Forelimb muscle (tissue), 1 donor: Measurements from ENCODE around the gene MRPS14. TPM values are rescaled to one million over a fixed set of nuclear protein-coding genes. Genes with fewer than 3 reads are reported as not detected.
"Not testable (repeated sequence)": the region's sequence is repeated elsewhere in the genome, so short reads cannot be mapped to it uniquely, and the experiment has no call there.

Source experiments
- DNase-seq: peaks from one replicate; pipeline ENCODE4 v3.0.0-alpha.2; 2013; ENCODE audit warnings: low read depth
- polyA plus RNA-seq: library from polyadenylated mRNA; unstranded; fragments of 120-200 nt; gene quantifications from one replicate; pipeline ENCODE4 v1.2.1, GENCODE V29; 2013; ENCODE audit not compliant: insufficient read length

Gene MRPS14
- 23.1 TPM for polyA plus RNA-seq

DNA sequence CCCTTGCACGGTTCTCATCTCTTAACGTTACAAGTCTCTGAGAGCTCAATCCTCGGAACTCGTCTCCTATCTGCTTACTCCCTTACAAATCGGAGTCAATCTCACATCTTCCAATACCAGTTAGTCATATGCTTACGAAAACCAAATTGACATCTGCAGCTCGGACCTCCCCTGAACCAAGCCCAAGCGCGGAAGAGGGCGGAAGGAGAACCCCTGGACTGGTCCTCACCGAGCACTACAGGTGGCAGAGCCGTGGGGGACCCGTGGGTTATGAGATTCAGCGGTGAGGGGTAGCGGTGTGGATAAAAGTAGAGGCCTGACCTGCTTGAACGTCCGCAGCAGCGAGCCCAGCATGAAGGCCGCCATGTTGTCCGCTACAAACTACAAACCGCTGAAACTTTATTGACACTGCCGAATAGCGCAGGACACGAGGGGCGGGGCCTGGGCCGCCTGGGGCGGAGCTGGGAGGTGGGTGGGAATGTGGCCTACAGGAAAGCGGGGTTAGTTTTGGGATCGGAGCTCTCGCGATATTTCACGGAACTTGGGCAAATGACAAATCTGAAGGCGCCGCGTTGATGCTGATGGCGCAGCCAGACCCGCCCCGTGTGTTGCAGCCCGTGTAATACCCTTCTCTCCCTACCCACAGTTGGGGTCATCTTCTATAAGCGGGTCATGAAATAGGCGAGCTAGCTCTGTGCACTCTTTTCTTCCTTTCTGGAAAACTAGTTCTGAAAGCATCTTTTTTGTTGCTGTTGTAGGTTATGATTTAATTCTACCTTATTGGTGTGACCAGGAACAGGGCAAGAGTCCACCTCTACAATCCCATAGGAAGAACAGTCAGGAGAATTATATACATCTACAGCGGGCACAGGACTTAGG, at the start of gene MRPS14:
Gene MRPS14, minus strand, starts transcription at position 383 of the 879 bp plus-strand sequence. Its CDS starts 17 bp downstream, at position 366.
- peak; percentile 97 for DNase-seq

DNA sequence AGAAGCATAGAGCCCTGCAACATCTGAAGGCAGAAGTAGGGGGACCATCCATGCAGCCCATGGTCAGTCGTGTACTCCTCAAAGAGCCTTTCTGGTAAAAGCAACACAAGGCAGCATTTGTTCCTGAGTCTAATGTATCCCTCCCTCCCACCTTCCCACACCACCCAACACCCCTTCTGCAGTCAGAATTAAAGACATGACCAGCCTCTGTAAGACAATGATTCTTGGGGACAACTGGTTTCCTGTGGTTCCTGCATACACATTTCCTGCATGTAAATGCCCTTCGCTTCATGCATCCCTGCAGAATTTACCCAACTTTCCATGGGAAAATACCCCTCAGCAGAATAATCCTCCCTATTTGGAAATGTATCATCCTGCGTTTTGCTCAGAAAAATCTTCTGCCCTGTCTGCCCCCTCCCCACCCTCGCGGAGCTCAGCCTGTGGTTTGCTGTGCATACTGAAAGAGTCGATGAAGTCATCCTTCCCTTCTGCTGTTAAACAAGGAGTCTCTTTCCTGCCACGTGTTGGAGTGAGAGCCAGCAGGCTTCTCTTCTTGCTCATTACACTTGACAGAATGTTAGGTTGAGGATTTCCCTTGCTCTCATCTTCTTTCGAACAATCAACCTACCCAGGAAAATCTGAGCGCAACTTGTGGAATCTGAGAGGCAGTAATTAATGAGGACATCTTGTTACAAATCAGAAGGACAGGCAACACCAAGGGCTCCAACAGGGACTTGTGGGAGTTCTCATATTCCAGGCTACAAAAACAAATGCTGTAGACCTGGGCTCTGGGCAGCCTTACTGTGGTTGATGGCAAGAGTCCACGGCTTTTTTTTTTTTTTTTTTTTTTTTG, 49.1 kb upstream of the MRPS14 start:
- peak; percentile 95 for DNase-seq

DNA sequence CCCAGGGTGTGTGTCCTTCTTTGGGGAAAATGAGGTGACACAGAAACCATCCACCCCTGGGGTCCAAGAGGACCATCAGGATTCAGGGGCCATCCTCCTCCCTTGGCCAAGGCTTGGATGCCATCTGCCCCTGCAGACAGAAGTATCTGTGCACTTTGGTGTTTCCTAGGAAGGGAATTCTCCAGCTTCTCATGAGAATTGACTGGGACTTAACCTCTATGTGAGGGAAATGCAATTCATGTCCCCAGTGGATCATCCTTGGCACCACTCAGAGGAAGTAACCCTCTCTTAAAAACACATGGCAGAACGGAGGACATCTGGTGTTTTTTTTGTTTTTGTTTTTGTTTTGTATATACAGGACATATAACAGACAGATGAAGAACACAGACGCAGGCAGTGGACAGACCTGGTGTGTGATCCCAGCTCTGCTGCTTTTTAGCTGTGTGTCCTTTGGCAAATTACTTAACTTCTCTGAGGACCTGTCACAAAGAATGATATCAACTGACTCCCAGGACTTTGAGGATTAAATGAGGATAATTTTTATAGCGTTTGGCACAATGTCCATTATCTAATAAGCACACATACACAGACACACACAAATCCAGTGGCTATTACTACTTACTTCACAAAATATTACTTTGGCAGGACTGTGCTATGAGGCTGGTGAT, 48.2 kb upstream of the MRPS14 start:
- DNase-seq = no peak

DNA sequence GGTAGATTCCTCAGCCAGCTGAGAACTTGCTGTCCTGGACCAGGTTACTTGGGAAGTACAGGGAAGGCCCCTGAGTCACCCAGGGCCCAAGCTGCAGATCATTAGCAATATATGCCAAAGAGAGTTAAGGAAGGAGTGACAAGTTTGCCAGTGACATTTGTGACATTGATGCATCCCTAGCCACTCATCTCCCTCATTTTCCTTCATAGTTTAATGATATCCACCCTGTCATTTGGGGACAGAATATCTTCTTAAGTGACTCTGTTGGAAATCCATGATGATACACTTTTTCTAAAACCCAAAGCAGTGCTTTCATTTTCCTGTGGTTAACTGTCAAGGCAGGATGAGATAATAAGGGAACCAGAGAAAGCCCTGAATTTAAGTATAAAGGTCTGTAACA, 47.6 kb upstream of the MRPS14 start:
- DNase-seq = no peak

DNA sequence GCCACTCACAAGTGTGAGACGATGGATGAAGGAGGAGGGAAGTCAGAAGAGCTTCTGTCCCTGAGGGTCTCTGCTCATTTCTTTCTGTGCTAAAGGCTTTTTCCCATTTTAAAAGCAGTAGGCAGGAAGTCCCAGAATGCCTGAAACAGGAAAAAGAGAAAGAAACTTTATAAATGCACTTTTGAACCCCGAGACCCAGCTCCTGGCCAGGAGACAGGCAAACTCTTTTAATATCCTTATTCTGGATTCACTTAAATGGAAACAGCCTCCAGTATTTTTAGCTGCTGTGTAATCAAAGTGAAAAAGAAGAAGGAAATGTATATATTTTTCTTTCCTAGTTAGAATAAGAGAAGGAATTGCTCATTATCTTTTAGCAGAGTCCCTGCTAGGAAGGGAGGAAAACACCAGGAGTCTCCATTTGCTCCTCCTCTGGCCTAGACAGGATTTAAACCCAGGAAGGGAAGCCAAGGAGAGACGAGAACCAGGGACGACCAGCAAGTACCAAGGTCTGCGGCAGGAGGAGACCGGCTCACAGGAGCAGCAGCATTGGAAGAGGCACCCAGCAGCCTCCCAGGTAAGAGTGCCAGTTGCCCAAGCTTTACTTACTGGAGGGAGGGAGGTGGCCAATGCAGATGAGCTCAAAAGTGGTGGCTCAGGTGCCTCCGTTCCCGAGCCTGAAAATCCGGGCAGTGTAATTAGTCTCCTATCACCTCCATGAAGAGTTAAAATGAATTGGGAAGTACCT, 44.3 kb upstream of the MRPS14 start, which contains the start of gene TNN:
Gene TNN, plus strand, starts transcription at position 472 of the 745 bp plus-strand sequence. CDS start 9,586 bp downstream, outside the sequence.
- DNase-seq = no peak

DNA sequence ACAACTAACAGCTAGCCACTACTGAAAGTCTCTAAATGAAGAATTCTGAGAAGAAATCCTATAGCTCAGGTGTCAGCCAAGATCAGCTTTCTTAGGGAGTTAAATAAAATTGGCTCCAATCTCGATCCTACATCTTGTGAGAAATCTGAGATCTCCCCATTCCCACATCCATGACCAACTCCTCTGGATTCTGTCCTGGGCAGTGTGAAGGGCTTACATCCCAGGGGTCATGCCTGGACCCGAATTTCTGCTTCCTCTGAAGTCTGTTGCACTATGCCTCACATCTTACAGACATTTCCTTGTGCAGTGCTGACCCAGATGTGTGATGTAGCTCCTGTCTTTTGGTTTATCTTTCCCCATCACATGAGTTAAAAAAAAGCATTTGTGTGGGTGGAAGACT, 39.6 kb upstream of the MRPS14 start:
- peak; percentile 34 for DNase-seq

DNA sequence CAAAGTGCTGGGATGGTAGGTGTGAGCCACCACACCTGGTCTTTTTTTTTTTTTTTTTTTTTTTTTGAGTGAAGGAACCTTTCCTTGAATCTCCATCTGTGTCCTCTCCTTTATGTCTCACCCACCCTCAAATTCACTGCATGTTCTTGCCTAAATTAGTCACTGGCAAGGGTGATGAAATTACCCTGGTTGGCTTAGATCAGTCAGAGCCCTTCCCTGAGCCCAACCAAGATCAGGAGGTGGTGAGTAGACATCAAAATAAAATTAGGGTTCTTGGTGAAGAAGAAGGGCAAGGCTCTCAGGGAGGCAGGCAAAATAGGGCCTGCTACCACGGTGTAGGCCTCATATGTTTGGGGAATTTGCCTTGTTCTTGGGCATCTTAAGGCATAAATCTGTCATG, 39.1 kb upstream of the MRPS14 start:
- DNase-seq = no peak

DNA sequence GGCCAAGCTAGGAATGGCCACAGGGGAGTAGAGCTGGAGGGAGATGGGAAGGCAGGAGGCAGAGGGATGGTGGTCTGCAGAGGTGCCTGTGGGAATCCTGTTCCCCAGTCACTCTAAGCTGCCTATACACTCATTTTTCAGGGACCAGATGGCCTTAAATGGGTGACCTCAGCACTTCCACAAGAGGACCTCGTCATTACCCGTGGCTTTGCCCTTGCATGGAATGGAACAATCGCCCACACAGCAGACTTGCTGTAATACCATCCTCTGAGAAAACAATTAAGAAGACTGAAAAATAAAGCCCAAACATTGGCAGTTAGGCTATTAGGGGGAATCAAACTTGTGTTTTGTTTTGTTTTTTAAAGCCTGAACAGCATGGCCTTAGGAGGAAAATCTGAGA, 31.5 kb upstream of the MRPS14 start:
- no peak for DNase-seq

DNA sequence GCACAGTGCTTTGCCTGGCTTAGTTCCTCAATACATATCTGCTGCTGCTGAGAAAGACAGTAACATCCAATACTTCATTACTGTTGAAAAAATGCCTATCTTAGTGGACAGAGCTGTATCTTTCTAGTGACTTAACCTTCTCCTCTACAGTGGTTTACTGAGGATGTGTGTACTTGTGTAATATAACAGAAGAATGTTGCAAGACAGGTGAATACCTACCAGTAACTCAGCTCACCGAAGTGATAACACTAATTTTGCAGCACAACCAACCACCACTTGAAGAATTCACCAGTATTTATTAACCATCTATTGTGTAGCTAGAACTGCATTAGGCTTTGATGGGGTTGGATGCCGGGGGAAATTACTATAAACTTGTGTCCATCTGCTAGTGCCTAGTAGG, 27.8 kb upstream of the MRPS14 start:
- DNase-seq = no peak

DNA sequence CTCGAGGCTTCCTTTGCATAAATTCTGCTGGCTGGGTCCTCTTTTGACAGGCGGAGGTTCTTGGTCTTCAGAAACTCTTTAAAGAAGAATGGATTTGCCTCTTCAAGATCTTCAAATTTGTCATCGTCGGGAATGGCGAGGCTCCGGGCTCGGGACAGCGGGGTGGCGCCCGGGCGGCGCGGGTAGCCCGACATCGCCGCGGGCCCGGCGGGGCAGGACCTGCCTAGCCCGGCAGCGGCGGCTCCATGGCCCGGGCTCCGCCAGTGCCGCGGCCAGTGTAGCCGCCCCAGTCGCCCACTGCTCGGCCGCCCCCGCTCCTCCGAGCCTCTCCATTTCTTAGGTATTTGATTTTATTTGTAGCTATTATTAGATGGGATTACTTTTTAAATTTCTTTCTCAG, 22.3 kb upstream of the MRPS14 start:
- DNase-seq = no peak

DNA sequence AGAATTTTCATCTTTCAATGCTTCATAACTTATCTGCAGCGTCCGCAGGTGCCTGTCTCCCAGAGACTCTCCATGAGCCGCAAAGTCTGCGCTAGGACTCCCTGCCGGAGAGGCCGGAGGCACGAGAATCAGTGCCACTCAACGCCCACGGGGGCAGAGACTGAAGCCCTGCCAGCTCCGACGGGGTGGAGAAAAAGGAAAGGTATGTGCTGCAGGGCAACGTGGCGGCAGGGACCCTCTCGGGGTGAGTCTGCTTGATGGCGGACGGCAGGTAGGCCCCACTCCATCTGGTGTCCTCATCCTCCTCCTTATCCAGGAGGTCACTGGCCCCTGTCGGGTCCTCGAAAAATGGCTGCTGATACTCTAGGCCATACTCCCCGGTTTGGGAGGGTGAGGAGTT, 21.9 kb upstream of the MRPS14 start:
- no peak for DNase-seq

DNA sequence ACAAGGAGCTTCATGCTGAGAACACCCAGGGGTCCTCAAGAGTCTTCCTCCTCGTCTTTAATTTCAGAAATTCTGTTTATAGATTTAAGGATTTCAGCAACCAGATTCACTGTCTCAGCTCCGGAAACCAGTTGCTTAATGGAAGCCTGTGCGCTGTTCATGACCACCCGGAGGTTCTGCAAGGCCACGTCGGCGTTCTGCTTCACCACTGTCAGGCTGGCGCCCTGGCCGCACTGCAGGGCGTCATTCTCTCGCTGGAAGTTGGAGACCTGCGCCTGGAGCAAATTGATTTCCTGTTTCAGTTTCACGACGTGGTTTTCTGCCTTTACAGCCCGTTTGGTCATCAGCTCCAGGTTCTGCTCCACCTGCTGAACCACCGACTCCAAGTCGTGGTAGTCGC, 21.4 kb upstream of the MRPS14 start:
- DNase-seq = not testable (repeated sequence)

DNA sequence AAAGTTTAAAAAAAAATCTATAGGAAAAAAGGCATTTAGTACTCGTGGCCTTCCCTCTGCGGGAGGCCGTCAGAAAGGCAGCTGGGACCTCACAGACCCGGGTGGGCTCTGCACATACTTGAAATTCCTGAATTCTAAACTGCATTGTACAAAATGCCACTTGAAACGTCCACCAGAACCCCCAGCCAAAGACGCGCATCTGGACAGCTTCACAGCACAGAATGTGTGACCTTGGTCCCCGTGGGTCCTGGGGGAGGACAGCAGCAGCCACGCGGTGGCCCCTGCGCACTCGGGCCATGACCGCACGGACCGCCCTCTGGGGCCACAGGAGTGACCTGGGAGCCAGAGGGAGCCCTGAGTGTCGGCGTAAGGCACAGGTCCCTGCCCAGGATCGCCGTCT, 20.6 kb upstream of the MRPS14 start:
- DNase-seq = no peak

DNA sequence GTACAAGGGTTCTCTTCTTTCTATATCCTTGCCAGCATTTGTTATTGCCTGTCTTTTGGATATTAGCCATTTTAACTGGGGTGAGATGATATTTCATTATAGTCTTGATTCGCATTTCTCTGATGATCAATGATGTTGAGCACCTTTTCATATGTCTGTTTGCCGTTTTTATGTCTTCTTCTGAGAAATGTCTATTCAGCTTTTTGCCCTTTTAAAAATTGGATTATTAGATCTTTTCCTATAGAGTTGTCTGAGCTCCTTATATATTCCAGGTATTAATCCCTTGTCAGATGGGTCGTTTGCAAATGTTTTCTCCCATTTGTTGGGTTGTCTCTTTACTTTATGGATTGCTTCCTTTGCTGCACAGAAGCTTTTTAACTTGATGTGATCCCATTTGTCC, 19.4 kb upstream of the MRPS14 start:
- no peak for DNase-seq

DNA sequence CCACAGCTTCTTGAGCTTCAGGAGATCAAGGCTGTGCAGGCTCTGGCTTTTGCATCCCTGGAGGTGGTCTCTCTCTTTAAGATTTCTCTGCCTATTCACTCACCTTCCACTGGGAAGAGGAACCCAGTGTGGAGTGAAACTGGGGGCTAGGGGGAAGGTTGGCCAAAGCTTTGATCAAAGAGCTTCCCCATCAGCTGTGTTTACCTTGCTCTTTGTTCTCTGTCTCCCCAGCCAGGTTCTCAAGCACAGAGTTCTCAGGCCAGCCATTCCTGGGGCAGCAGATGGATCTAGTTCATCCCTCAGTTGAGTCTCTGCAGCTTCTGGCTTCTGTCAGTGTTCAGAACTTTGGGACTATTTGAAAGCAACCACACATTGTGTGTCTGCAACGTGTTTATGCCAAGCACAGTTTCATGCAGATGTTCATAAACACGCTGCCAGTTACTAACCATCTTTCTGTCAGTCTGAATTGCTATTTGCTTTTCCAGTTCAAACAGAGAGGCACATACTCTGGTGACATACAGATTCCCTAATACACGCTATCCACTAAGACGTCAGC, 17.2 kb upstream of the MRPS14 start:
- DNase-seq = no peak

DNA sequence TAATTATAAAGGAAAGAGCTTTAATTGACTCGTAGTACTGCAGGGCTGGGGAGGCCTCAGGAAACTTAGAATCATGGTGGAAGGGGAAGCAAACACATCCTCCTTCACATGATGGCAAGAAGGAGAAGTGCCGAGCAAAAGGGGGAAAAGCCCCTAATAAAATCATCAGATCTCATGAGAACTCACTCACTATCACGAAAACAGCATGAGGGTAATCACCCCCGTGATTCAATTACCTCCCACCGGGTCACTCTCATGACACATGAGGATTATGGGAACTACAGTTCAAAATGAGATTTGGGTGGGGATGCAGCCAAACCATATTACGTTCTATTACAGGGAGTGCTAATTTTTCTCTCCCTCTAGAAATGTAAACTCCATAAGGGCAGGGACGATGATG, 14.2 kb upstream of the MRPS14 start:
- no peak for DNase-seq

DNA sequence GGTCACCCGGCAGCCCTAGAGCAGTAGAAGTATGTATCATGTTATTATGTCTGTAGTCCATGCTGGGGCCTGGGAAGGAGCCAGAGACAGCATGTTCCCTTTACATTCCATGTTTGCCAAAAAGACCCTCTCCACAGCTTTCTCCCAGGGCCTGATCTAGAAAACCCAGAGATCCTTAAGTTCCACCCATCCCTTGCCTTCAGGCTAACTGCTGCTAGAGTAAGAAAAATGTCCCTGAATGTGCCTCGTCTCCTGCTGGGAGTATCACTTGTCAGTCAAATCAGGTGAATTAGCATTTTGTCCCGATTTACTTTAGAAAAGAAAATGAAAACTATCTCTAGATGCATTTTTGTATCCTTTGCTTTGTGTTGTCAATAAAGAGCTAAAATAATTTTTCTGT, 13.3 kb upstream of the MRPS14 start:
- no peak for DNase-seq

DNA sequence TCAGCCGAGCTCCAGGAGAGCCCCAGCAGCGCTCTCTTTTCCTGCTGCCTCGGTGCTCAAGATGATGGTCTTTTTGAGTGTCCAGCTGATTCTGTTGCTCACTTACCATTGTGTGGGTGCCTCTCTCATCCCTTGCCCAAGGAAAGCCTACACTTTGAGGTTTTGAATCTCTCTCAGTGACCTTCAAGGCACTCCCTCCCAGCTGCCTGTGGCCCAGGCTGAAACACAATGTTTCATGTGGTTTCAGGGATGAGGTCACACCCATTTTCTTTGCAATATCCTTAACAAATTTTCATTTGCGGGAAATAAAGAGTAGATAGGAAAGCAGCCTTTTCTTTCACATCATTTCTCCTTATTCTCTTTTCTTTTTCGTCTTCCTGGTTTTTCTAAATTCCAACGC, 12.6 kb upstream of the MRPS14 start:
- DNase-seq = no peak

DNA sequence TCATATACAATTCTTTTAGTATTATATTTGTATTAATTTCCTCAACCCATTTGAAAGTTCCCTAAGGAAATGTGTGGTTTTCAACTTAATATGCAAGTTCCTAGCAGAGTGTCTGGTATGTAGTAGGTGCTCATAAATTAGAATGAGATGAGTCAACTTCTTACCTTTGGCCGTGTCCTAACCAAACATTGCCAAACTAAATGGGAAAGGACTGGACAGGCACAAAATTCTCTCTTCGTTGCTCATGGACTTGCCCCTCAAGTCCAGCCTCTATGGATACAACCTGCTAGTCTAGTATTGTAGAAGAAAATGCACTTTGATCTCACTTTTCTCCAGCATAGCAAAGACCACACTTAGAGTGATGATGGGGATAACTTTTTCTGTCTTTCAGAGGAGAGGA, 11.6 kb upstream of the MRPS14 start:
- no peak for DNase-seq

DNA sequence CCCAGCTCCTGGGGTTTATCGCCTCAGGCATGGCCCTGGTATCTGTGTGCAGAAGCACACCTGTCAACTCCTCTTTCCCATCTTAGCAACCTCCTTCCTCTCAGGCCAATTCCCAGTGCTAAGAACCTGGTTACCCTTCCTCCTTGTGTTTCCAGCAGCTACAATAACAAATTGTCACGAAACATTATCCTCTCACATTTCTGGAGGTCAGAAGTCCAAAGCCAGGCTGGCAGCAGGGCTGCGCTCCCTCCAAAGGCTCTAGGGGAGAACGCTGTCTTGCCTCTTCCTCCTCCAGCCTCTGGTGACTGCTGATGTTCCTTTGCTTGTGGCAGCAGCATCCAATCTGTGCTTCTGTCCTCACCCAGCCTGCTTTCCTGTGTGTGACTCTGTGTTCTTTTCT, 10.7 kb upstream of the MRPS14 start:
- no peak for DNase-seq

DNA sequence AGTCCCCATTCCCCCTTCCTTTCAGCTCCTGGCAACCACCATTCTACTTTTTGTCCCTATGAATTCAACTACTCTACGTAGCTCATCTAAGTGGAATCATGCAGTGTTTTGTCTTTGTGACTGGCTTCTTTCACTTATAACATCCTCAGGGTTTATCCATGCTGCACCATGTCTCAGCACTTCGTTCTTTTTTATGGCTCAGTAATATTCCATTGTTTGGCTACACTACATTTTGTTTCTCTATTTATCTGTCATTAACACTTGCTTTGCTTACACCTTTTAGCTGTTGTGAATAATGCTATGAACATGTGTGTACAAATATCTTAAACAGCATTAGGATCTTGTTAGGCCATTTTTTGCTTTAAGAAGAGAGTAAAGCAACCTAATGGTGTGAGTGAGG, 1.5 kb upstream of the MRPS14 start:
- DNase-seq = no peak
